ENCODE data around the gene GSS. TPM values are rescaled to one million over a fixed set of nuclear protein-coding genes. Genes with fewer than 3 reads are reported as not detected.

GSS gene
- total and polyA plus RNA-seq, 4 donors, result 20.8 to 38.8 (median 35.4) TPM

DNA sequence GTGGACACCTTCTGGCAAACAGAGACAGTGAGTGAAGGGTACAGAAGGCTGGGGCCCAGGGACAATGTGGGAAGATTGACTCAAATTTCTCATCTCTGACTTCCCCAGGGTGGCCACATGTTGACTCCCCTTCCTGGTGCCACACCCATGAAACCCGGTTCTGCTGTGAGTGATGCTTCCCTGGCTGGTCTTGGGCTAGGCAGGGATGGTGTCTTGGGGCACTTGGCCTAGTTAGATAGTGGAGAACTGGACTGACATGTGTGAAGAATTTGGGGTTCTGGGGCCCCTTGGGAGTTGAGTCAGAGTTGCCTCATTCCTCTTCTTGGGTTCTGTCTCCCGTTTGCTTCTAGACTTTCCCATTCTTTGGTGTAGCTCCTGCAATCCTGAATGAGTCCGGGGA lies 34.2 kb downstream of the GSS start:
- H3K27ac ChIP-seq (ENCODE audit: low read depth in 1 of 2, low read length in 2 of 2), result peak overlapping the region in 1 of 2 donors; percentile 69
- no peak for DNase-seq (ENCODE audit: low spot score)

DNA sequence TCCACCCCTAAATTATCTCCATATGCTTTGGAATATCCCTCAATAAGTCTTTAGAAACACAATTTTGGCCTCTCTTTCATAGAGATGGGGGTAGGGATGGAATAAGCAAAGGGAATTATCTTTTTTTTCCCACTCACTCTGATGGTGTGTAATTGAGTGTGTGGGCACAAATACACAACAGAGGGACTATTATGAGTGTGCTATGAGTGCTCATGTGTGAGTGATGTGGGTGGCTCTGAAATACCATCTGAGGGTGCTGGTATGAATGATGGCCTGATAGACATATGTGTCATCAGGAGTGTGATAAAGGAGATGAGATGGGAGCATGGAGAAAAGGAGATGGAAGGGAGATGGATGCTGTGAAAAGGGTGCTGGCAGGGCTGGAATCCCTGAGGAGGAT lies 35.6 kb downstream of the GSS start:
- no peak overlapping the region for H3K9ac ChIP-seq (ENCODE audit: low read depth in 1 of 2, low read length in 2 of 2)
- H3K36me3 ChIP-seq (ENCODE audit: control insufficient read depth in 4 of 4, insufficient read depth in 3 of 4, low read depth in 1 of 4, low read length in 3 of 4), result peaks cover 2 to 43% (median 32%) of the 10 kb centered on the region in 4 donors
- no peak overlapping the region for H3K27ac ChIP-seq (ENCODE audit: low read depth in 1 of 2, low read length in 2 of 2)
- no peaks in the 10 kb centered on the region for H3K9me3 ChIP-seq (ENCODE audit: control insufficient read depth in 4 of 4, low read length in 3 of 4)
- no peak for DNase-seq (ENCODE audit: low spot score)
- peaks cover 4 to 30% (median 17%) of the 10 kb centered on the region in 4 donors for H3K4me1 ChIP-seq (ENCODE audit: control insufficient read depth in 4 of 4, insufficient read depth in 4 of 4, low read length in 3 of 4)
- no peak overlapping the region for H3K4me3 ChIP-seq (ENCODE audit: low read depth in 1 of 3, low read length in 3 of 3)
- TF ChIP-seq GABPA (IDR thresholded peaks at IDR 0.05 in 1 of 2, conservative IDR thresholded peaks at IDR 0.05 in 1 of 2), result no peak
- TF ChIP-seq, protein P1, sequence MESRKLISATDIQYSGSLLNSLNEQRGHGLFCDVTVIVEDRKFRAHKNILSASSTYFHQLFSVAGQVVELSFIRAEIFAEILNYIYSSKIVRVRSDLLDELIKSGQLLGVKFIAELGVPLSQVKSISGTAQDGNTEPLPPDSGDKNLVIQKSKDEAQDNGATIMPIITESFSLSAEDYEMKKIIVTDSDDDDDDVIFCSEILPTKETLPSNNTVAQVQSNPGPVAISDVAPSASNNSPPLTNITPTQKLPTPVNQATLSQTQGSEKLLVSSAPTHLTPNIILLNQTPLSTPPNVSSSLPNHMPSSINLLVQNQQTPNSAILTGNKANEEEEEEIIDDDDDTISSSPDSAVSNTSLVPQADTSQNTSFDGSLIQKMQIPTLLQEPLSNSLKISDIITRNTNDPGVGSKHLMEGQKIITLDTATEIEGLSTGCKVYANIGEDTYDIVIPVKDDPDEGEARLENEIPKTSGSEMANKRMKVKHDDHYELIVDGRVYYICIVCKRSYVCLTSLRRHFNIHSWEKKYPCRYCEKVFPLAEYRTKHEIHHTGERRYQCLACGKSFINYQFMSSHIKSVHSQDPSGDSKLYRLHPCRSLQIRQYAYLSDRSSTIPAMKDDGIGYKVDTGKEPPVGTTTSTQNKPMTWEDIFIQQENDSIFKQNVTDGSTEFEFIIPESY (IDR thresholded peaks at IDR 0.05), result no peak
- no peaks in the 10 kb centered on the region for H3K27me3 ChIP-seq (ENCODE audit: control insufficient read depth in 4 of 4, insufficient read depth in 4 of 4, low read length in 3 of 4)

More for the DNA sequence above, 34.2 kb downstream of the GSS start:
- Histone ChIP-seq H3K27me3 (ENCODE audit: control insufficient read depth in 4 of 4, insufficient read depth in 4 of 4, low read length in 3 of 4) (no peaks in the 10 kb centered on the region), H3K9me3 (ENCODE audit: control insufficient read depth in 4 of 4, low read length in 3 of 4) (no peaks in the 10 kb centered on the region), H3K36me3 (ENCODE audit: control insufficient read depth in 4 of 4, insufficient read depth in 3 of 4, low read depth in 1 of 4, low read length in 3 of 4) (peaks cover 9 to 52% (median 46%) of the 10 kb centered on the region in 4 donors), H3K4me1 (ENCODE audit: control insufficient read depth in 4 of 4, insufficient read depth in 4 of 4, low read length in 3 of 4) (peaks cover 2 to 20% (median 13%) of the 10 kb centered on the region in 4 donors), H3K4me3 (ENCODE audit: low read depth in 1 of 3, low read length in 3 of 3) (no peak overlapping the region), H3K9ac (ENCODE audit: low read depth in 1 of 2, low read length in 2 of 2) (no peak overlapping the region)
- TF ChIP-seq SP1 (IDR thresholded peaks at IDR 0.05), result no peak
- TF ChIP-seq, protein P2, sequence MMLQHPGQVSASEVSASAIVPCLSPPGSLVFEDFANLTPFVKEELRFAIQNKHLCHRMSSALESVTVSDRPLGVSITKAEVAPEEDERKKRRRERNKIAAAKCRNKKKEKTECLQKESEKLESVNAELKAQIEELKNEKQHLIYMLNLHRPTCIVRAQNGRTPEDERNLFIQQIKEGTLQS (IDR thresholded peaks at IDR 0.05), result no peak
- TF ChIP-seq EGR1 (IDR thresholded peaks at IDR 0.05; ENCODE audit: low read depth in 2 of 2), result no peak
- TF ChIP-seq RAD21 (IDR thresholded peaks at IDR 0.05), result no peak
- no peak for TF ChIP-seq NR2F2 (IDR thresholded peaks at IDR 0.05)
- TF ChIP-seq GABPA (IDR thresholded peaks at IDR 0.05 in 1 of 2, conservative IDR thresholded peaks at IDR 0.05 in 1 of 2), result no peak
- TF ChIP-seq HNF4A (conservative IDR thresholded peaks at IDR 0.05), result no peak
- no peak for TF ChIP-seq TAF1 (conservative IDR thresholded peaks at IDR 0.05)
- WGBS, result 84% methylated on average over 3 of the region's 3 CpGs

DNA sequence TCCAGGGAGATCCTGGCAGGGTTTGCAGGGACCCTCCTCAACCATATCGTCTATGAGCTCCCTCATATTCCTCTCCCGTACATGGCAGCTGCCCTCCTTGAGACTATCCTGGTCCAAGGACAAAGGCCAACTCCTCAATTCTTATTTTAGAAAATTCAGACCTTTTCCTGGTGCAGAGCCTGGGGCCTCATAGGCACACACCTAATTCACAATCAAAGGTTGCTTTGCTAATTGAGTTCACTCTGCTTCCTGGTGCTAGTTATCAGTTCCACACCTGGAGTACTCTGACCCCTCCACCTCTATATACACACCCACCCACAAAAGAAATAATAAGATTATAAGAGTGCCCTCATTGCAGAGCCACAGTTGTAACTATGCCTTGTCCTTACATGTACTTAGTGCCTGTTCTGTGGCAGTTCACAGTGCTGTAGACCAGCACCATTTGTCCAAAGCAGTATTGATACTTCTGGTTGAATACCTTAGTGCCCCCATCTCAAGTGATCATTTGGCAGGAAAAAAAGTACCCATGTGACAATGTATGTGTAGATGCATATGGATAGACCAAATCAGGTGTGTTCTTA lies 38.7 kb downstream of the GSS start:
- peaks cover 7 to 44% (median 28%) of the 10 kb centered on the region in 4 donors for H3K4me1 ChIP-seq (ENCODE audit: control insufficient read depth in 4 of 4, insufficient read depth in 4 of 4, low read length in 3 of 4)
- no peak overlapping the region for H3K4me3 ChIP-seq (ENCODE audit: low read depth in 1 of 3, low read length in 3 of 3)
- DNase-seq (ENCODE audit: low spot score), result no peak
- no peak overlapping the region for H3K27ac ChIP-seq (ENCODE audit: low read depth in 1 of 2, low read length in 2 of 2)
- TF ChIP-seq RAD21 (IDR thresholded peaks at IDR 0.05), result no peak
- TF ChIP-seq, protein P3, sequence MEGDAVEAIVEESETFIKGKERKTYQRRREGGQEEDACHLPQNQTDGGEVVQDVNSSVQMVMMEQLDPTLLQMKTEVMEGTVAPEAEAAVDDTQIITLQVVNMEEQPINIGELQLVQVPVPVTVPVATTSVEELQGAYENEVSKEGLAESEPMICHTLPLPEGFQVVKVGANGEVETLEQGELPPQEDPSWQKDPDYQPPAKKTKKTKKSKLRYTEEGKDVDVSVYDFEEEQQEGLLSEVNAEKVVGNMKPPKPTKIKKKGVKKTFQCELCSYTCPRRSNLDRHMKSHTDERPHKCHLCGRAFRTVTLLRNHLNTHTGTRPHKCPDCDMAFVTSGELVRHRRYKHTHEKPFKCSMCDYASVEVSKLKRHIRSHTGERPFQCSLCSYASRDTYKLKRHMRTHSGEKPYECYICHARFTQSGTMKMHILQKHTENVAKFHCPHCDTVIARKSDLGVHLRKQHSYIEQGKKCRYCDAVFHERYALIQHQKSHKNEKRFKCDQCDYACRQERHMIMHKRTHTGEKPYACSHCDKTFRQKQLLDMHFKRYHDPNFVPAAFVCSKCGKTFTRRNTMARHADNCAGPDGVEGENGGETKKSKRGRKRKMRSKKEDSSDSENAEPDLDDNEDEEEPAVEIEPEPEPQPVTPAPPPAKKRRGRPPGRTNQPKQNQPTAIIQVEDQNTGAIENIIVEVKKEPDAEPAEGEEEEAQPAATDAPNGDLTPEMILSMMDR (IDR thresholded peaks at IDR 0.05; ENCODE audit: low read depth, low read length, missing input control), result no peak
- H3K9me3 ChIP-seq (ENCODE audit: control insufficient read depth in 4 of 4, low read length in 3 of 4), result no peaks in the 10 kb centered on the region
- 96% methylated on average over 2 of the region's 2 CpGs for WGBS
- no peak overlapping the region for H3K9ac ChIP-seq (ENCODE audit: low read depth in 1 of 2, low read length in 2 of 2)
- no peaks in the 10 kb centered on the region for H3K27me3 ChIP-seq (ENCODE audit: control insufficient read depth in 4 of 4, insufficient read depth in 4 of 4, low read length in 3 of 4)
- peaks cover 2 to 36% (median 23%) of the 10 kb centered on the region in 4 donors for H3K36me3 ChIP-seq (ENCODE audit: control insufficient read depth in 4 of 4, insufficient read depth in 3 of 4, low read depth in 1 of 4, low read length in 3 of 4)
